ENCODE data around the gene SLC39A13. TPM values are rescaled to one million over a fixed set of nuclear protein-coding genes. Genes with fewer than 3 reads are reported as not detected.

SLC39A13 gene
- total and polyA plus RNA-seq, 7 experiments from 2014 or later, result 21.4 to 60.4 (median 40.7) TPM

DNA sequence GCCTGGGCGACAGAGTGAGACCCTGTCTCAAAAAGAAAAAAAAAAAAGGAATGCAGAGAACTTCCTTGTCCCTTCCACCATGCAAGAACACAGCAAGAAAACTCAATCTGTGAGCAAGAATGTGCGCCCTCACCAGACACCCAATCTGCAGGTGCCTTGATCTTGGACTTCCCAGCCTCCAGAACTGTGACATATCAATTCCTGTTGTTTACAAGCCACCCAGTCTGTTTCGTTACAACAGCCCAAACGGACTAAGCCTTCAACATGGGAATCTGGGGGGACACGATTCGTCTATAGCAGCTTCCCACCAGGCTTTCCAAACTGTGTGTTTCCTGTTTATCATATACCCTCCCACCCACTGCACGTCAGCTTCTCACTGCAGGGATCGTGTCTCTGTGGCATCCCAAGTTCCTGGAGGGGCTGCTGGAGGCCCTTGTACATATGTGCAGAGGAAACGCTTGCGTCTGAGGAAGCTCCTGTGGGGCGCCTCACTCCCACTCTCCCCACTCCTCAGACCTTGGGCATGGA lies 28.9 kb downstream of the SLC39A13 start:
- no peaks in the 10 kb centered on the region for H3K9me3 Mint-ChIP-seq
- H3K36me3 Mint-ChIP-seq, result no peaks in the 10 kb centered on the region
- no peak overlapping the region for H3K4me3 ChIP-seq (ENCODE audit: low read length)
- DNase-seq, result no peak
- H3K4me1 Mint-ChIP-seq, result no peaks in the 10 kb centered on the region
- H3K4me1 ChIP-seq (ENCODE audit: control insufficient read depth in 2 of 2, insufficient read depth in 2 of 2, low read length in 2 of 2), result no peaks in the 10 kb centered on the region
- H3K27me3 Mint-ChIP-seq, result no peaks in the 10 kb centered on the region
- ChIA-PET CTCF (interaction anchor here (0.8 to 1.2 kb wide), 2 partner anchors 8 to 64 kb away, joined by 3 read pairs; no protein-coding TSS in a partner anchor), POLR2A (no interaction called here)
- no peaks in the 10 kb centered on the region for H3K36me3 ChIP-seq (ENCODE audit: control insufficient read depth in 2 of 3, insufficient read depth in 3 of 3, low read length in 3 of 3)
- H3K27ac Mint-ChIP-seq, result no peak overlapping the region
- H3K9me3 ChIP-seq (ENCODE audit: control insufficient read depth in 2 of 3, low read length in 3 of 3), result no peaks in the 10 kb centered on the region
- H3K4me3 Mint-ChIP-seq, result no peak overlapping the region
- H3K27ac ChIP-seq (ENCODE audit: low read depth, low read length), result no peak overlapping the region
- H3K27me3 ChIP-seq (ENCODE audit: control insufficient read depth in 2 of 2, insufficient read depth in 2 of 2, low read length in 2 of 2), result no peaks in the 10 kb centered on the region
- no peak for ATAC-seq
- intact Hi-C loops (cut with micrococcal nuclease), result no loop called here

DNA sequence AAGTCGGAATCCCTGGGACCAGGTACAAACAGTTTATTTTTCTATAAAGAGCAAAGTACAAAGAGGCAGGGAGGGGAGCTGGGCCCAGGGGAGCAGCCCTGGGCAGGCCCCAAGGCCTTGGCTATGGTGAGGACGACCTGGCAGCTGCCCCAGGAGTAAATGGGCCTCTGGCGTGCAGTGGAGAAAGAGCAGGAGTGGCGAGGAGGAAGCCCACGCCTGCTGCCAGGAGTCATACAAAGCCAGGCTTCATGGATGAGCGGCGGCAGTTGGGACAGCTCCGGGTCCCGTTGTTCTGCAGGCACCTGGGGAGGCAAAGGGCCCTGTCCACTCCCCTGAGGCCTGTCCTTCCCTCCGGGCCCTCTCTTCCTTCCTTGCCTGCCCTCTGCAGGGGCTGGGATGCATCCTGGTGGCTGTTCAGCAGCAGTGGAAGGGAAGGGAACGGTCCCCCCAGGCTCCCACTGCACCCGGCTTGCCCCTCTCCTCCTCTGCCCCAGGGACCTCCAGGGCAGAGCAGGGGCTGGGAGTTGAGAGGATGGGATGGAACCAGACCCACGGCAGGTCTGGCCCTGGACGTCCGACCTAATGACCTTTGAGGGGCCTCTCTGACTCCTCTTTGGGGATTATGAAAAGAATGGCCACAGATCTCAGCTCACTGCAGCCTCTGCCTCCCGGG lies 29.5 kb downstream of the SLC39A13 start:
- no peaks in the 10 kb centered on the region for H3K27me3 ChIP-seq (ENCODE audit: control insufficient read depth in 2 of 2, insufficient read depth in 2 of 2, low read length in 2 of 2)
- ChIA-PET CTCF (interaction anchor here (0.8 to 1.2 kb wide), 2 partner anchors 8 to 64 kb away, joined by 3 read pairs; no protein-coding TSS in a partner anchor), POLR2A (interaction anchor here (0.9 kb wide), 1 partner anchor 162 kb away, joined by 3 read pairs; no protein-coding TSS in a partner anchor)
- peaks cover 0 to under 1% (median 0%) of the 10 kb centered on the region in 7 donors for H3K4me1 Mint-ChIP-seq
- H3K9me3 Mint-ChIP-seq, result no peaks in the 10 kb centered on the region
- intact Hi-C loops (cut with micrococcal nuclease), result no loop called here
- DNase-seq, result no peak
- no peaks in the 10 kb centered on the region for H3K9me3 ChIP-seq (ENCODE audit: control insufficient read depth in 2 of 3, low read length in 3 of 3)
- no peak overlapping the region for H3K4me3 ChIP-seq (ENCODE audit: low read length)
- no peaks in the 10 kb centered on the region for H3K27me3 Mint-ChIP-seq
- no peak overlapping the region for H3K27ac ChIP-seq (ENCODE audit: low read depth, low read length)
- no peak for ATAC-seq
- H3K36me3 ChIP-seq (ENCODE audit: control insufficient read depth in 2 of 3, insufficient read depth in 3 of 3, low read length in 3 of 3), result no peaks in the 10 kb centered on the region
- H3K36me3 Mint-ChIP-seq, result no peaks in the 10 kb centered on the region
- no peak overlapping the region for H3K4me3 Mint-ChIP-seq
- H3K4me1 ChIP-seq (ENCODE audit: control insufficient read depth in 2 of 2, insufficient read depth in 2 of 2, low read length in 2 of 2), result no peaks in the 10 kb centered on the region
- no peak overlapping the region for H3K27ac Mint-ChIP-seq

DNA sequence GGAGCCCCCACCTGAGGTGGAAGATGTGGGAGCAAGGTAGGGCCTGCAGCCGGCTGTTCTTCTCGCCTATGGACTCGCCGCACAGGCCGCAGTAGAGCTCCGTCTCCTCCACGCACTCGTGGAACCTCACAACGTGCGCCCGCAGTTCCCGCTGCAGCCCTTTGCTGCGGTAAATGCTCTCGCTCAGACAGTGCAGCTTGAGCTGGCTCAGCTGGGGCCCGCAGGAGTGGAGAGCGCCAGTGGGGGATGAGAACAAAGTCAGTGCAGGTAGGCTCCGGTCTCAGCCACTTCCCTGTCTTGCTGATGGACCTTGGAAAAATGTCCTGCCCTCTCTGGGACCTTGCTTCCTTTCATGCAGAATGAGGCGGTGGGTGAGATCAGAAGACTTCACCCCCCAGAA lies 30.3 kb downstream of the SLC39A13 start:
- no peaks in the 10 kb centered on the region for H3K9me3 ChIP-seq (ENCODE audit: control insufficient read depth in 2 of 3, low read length in 3 of 3)
- H3K36me3 ChIP-seq (ENCODE audit: control insufficient read depth in 2 of 3, insufficient read depth in 3 of 3, low read length in 3 of 3), result no peaks in the 10 kb centered on the region
- Mint-ChIP-seq H3K9me3 (no peaks in the 10 kb centered on the region), H3K4me3 (no peak overlapping the region), H3K27ac (no peak overlapping the region), H3K27me3 (no peaks in the 10 kb centered on the region), H3K36me3 (no peaks in the 10 kb centered on the region), H3K4me1 (peaks cover 0 to 8% (median 6%) of the 10 kb centered on the region in 7 donors)
- DNase-seq (no peak), ATAC-seq (no peak)
- no peak overlapping the region for H3K27ac ChIP-seq (ENCODE audit: low read depth, low read length)
- H3K27me3 ChIP-seq (ENCODE audit: control insufficient read depth in 2 of 2, insufficient read depth in 2 of 2, low read length in 2 of 2), result no peaks in the 10 kb centered on the region
- no peak overlapping the region for H3K4me3 ChIP-seq (ENCODE audit: low read length)
- intact Hi-C loops (cut with micrococcal nuclease), result no loop called here
- H3K4me1 ChIP-seq (ENCODE audit: control insufficient read depth in 2 of 2, insufficient read depth in 2 of 2, low read length in 2 of 2), result peaks cover 0 to 6% of the 10 kb centered on the region in 2 donors
- ChIA-PET POLR2A (interaction anchor here (0.8 to 0.9 kb wide), 2 partner anchors 11 to 163 kb away, joined by 3 to 7 read pairs; no protein-coding TSS in a partner anchor), CTCF (no interaction called here)

DNA sequence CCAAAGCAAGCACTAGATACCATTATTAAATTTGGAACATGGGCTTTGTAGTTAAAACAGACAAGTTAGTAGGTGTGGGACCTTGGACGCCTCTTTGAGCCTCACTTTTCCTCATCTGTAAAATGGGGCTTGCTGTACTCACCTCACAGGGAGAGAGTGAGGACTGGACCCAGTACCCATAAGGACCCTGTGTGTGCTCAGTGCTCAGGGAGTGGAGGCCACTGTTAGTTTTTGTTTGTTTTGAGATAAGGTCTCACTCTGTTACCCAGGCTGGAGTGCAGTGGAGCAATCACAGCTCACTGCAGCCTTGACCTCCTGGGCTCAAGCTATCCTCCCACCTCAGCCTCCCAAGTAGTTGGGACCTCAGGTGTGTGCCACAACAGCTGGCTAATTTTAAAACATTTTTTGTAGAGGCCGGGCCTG lies 31.7 kb downstream of the SLC39A13 start:
- Histone ChIP-seq H3K27ac (ENCODE audit: low read depth, low read length) (no peak overlapping the region), H3K4me3 (ENCODE audit: low read length) (no peak overlapping the region), H3K36me3 (ENCODE audit: control insufficient read depth in 2 of 3, insufficient read depth in 3 of 3, low read length in 3 of 3) (no peaks in the 10 kb centered on the region), H3K4me1 (ENCODE audit: control insufficient read depth in 2 of 2, insufficient read depth in 2 of 2, low read length in 2 of 2) (peaks cover 0 to 6% of the 10 kb centered on the region in 2 donors), H3K27me3 (ENCODE audit: control insufficient read depth in 2 of 2, insufficient read depth in 2 of 2, low read length in 2 of 2) (no peaks in the 10 kb centered on the region), H3K9me3 (ENCODE audit: control insufficient read depth in 2 of 3, low read length in 3 of 3) (no peaks in the 10 kb centered on the region)
- POLR2A ChIA-PET, result no interaction called here
- Mint-ChIP-seq H3K36me3 (no peaks in the 10 kb centered on the region), H3K9me3 (no peaks in the 10 kb centered on the region), H3K27me3 (no peaks in the 10 kb centered on the region), H3K4me3 (no peak overlapping the region), H3K4me1 (peaks cover 0 to 10% (median 6%) of the 10 kb centered on the region in 7 donors), H3K27ac (no peak overlapping the region)
- ATAC-seq, result no peak
- CTCF ChIA-PET, result interaction anchor here (0.8 kb wide), 1 partner anchor 66 kb away, joined by 3 read pairs; no protein-coding TSS in a partner anchor
- DNase-seq, result no peak
- intact Hi-C loops (cut with micrococcal nuclease), result no loop called here

DNA sequence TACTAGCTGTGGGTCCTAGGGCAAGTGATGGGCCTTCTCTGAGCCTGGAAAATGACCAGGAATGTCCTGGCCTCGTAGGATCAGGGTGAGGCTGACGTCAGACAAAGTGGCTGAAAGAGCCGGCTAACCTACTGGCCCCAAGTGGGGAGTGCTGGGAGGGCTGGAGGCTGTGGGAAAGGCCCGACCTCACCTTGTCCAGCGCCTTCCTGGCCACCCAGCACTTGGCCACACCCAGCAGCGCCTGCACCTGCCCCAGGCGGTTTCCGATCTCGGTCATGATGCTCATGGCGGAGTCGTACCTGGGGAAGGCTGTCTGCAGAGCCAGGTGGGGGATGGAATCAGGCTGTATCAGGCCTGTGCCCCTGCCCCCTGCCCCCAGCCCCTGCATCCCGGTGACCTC lies 33.0 kb downstream of the SLC39A13 start:
- Histone ChIP-seq H3K4me3 (ENCODE audit: low read length) (no peak overlapping the region), H3K27ac (ENCODE audit: low read depth, low read length) (no peak overlapping the region), H3K4me1 (ENCODE audit: control insufficient read depth in 2 of 2, insufficient read depth in 2 of 2, low read length in 2 of 2) (peaks cover 0 to 6% of the 10 kb centered on the region in 2 donors), H3K9me3 (ENCODE audit: control insufficient read depth in 2 of 3, low read length in 3 of 3) (no peaks in the 10 kb centered on the region), H3K27me3 (ENCODE audit: control insufficient read depth in 2 of 2, insufficient read depth in 2 of 2, low read length in 2 of 2) (no peaks in the 10 kb centered on the region), H3K36me3 (ENCODE audit: control insufficient read depth in 2 of 3, insufficient read depth in 3 of 3, low read length in 3 of 3) (no peaks in the 10 kb centered on the region)
- POLR2A ChIA-PET, result no interaction called here
- peaks cover 0 to 10% (median 6%) of the 10 kb centered on the region in 7 donors for H3K4me1 Mint-ChIP-seq
- ATAC-seq, result no peak
- no peaks in the 10 kb centered on the region for H3K36me3 Mint-ChIP-seq
- no peak for DNase-seq
- H3K9me3 Mint-ChIP-seq, result no peaks in the 10 kb centered on the region
- intact Hi-C loops (cut with micrococcal nuclease), result no loop called here
- no peak overlapping the region for H3K27ac Mint-ChIP-seq
- no peaks in the 10 kb centered on the region for H3K27me3 Mint-ChIP-seq
- no peak overlapping the region for H3K4me3 Mint-ChIP-seq
- CTCF ChIA-PET, result no interaction called here

DNA sequence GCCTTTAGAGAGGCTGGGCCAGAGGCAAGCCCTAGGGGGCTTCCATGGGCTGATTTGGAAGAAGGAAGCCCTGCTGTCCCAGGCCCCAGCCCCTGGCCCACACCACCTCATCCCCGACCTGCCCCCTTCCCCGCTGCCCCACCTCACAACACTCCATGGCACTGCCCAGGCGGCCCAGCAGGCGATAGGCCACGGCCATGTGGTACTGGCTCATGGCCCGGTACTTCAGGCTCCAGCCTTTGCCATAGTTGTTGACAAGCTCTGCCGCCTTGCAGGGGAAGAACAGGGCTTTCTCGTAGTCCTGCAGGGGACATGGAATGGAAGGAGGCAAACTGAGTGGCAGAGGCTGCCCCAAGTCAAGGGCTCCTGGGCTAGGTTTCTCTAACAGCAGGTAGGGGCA lies 34.1 kb downstream of the SLC39A13 start:
- intact Hi-C loops (cut with micrococcal nuclease), result no loop called here
- POLR2A ChIA-PET, result no interaction called here
- peaks cover 0 to 10% (median 6%) of the 10 kb centered on the region in 7 donors for H3K4me1 Mint-ChIP-seq

More for the DNA sequence above, 34.1 kb downstream of the SLC39A13 start:
- Histone ChIP-seq H3K4me3 (ENCODE audit: low read length) (no peak overlapping the region), H3K27ac (ENCODE audit: low read depth, low read length) (no peak overlapping the region), H3K27me3 (ENCODE audit: control insufficient read depth in 2 of 2, insufficient read depth in 2 of 2, low read length in 2 of 2) (no peaks in the 10 kb centered on the region), H3K4me1 (ENCODE audit: control insufficient read depth in 2 of 2, insufficient read depth in 2 of 2, low read length in 2 of 2) (peaks cover 0 to 6% of the 10 kb centered on the region in 2 donors), H3K36me3 (ENCODE audit: control insufficient read depth in 2 of 3, insufficient read depth in 3 of 3, low read length in 3 of 3) (no peaks in the 10 kb centered on the region), H3K9me3 (ENCODE audit: control insufficient read depth in 2 of 3, low read length in 3 of 3) (no peaks in the 10 kb centered on the region)
- CTCF ChIA-PET, result no interaction called here
- Mint-ChIP-seq H3K4me3 (no peak overlapping the region), H3K27me3 (no peaks in the 10 kb centered on the region), H3K36me3 (no peaks in the 10 kb centered on the region), H3K9me3 (no peaks in the 10 kb centered on the region), H3K27ac (no peak overlapping the region)
- no peak for ATAC-seq
- no peak for DNase-seq

All from naive thymus-derived CD4-positive, alpha-beta T cell (primary cell).